Measurements from ENCODE around the gene NR1I3. TPM values are rescaled to one million over a fixed set of nuclear protein-coding genes. Genes with fewer than 3 reads are reported as not detected.

NR1I3 gene
- total RNA-seq, 6 donors from 2014 or later: not detected

DNA sequence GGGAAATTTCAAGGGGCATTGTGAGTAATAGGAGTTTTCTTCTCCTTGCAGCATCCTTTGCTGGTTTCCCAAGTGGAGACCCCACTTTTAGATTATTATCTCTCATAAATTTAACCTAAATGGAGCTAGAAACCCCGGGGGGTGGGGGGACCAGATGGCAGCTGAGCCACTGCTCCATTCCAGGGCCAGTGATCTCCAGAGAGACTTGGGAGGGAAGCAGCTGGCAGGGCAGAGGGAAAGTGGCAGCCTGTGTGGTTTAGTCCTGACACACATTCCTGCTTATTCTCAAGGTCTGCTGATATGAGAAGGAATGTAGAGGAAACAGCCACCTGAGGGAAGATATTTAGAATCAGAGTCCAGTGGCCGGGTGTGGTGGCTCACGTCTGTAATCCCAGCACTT is 36.9 kb upstream of the NR1I3 start:
- WGBS, 2 donors: 75 to 76% methylated on average over 3 of the region's 3 CpGs
- no peaks in the 10 kb centered on the region for H3K36me3 ChIP-seq

DNA sequence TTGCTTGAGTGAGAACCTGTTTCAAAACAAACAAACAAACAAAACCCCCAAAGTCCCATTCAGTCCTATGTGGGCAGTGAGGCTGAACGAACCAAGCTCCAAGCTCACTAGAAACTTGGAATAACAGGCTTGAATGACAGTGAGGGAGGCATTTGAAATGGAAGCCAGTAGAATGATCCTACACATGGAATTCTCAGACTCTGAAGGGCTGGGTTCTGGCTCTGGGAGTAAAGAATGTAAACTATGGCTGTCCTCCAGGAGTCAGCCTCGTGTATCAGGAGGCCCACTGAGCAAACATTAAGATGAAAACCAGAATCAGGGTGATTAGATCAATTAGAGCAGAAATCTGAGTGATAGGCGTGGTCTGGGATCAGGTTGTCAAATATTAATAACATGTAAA is 35.4 kb upstream of the NR1I3 start:
- no peaks in the 10 kb centered on the region for H3K27me3 ChIP-seq
- 59 to 74% methylated on average over 3 of the region's 3 CpGs for WGBS, 2 donors
- H3K36me3 ChIP-seq: no peaks in the 10 kb centered on the region
- DNase-seq (no peak), ATAC-seq (ENCODE audit: low FRiP score in 2 of 2) (no peak)
- no peaks in the 10 kb centered on the region for H3K4me1 ChIP-seq
- H3K4me3 ChIP-seq: no peak overlapping the region
- no peak overlapping the region for H3K27ac ChIP-seq
- no peak for TF ChIP-seq POLR2A (IDR thresholded peaks at IDR 0.05)
- TF ChIP-seq, protein P1, sequence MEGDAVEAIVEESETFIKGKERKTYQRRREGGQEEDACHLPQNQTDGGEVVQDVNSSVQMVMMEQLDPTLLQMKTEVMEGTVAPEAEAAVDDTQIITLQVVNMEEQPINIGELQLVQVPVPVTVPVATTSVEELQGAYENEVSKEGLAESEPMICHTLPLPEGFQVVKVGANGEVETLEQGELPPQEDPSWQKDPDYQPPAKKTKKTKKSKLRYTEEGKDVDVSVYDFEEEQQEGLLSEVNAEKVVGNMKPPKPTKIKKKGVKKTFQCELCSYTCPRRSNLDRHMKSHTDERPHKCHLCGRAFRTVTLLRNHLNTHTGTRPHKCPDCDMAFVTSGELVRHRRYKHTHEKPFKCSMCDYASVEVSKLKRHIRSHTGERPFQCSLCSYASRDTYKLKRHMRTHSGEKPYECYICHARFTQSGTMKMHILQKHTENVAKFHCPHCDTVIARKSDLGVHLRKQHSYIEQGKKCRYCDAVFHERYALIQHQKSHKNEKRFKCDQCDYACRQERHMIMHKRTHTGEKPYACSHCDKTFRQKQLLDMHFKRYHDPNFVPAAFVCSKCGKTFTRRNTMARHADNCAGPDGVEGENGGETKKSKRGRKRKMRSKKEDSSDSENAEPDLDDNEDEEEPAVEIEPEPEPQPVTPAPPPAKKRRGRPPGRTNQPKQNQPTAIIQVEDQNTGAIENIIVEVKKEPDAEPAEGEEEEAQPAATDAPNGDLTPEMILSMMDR (IDR thresholded peaks at IDR 0.05): no peak
- TF ChIP-seq EP300 (IDR thresholded peaks at IDR 0.05): no peak
- TF ChIP-seq POLR2AphosphoS5 (IDR thresholded peaks at IDR 0.05): no peak
- no peaks in the 10 kb centered on the region for H3K9me3 ChIP-seq

More for the DNA sequence above, 36.9 kb upstream of the NR1I3 start:
- DNase-seq (no peak), ATAC-seq (ENCODE audit: low FRiP score in 2 of 2) (no peak)
- no peak overlapping the region for H3K27ac ChIP-seq
- H3K4me3 ChIP-seq: no peak overlapping the region
- no peaks in the 10 kb centered on the region for H3K4me1 ChIP-seq
- H3K9me3 ChIP-seq: no peaks in the 10 kb centered on the region
- H3K27me3 ChIP-seq: no peaks in the 10 kb centered on the region
- no peak for TF ChIP-seq POLR2A (IDR thresholded peaks at IDR 0.05)
- TF ChIP-seq POLR2AphosphoS5 (IDR thresholded peaks at IDR 0.05): no peak
- no peak for TF ChIP-seq EP300 (IDR thresholded peaks at IDR 0.05)
- TF ChIP-seq, protein P1 (IDR thresholded peaks at IDR 0.05): no peak

DNA sequence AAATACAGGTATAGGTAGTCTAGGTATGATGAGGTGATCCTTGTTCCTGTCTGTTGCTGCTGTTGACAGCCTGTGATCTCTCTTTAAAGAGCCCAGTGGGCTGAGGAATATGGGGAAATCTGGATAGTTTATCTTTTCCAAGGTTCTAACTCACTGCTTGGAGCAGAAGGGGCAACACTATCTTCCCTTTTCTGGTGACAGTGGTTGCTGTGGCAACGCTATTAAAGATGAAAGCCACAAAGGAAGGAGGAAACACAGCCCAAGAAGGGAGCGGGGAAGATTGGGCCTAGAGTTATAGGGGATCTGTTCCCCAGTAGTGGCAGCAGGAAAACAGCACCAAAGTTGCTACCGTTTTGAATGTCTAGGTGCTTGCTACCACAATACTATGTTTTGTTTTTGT is 29.3 kb upstream of the NR1I3 start:
- WGBS, 2 donors: 46 to 62% methylated on average over 3 of the region's 3 CpGs
- Histone ChIP-seq H3K27ac (no peak overlapping the region), H3K4me3 (no peak overlapping the region), H3K9me3 (no peaks in the 10 kb centered on the region), H3K4me1 (no peaks in the 10 kb centered on the region), H3K36me3 (no peaks in the 10 kb centered on the region), H3K27me3 (no peaks in the 10 kb centered on the region)
- no peak for DNase-seq
- ATAC-seq (ENCODE audit: low FRiP score in 2 of 2): peak; percentile 46 to 47
- TF ChIP-seq, protein P1 (IDR thresholded peaks at IDR 0.05): no peak
- TF ChIP-seq EP300 (IDR thresholded peaks at IDR 0.05) (no peak), POLR2A (IDR thresholded peaks at IDR 0.05) (no peak), POLR2AphosphoS5 (IDR thresholded peaks at IDR 0.05) (no peak)

DNA sequence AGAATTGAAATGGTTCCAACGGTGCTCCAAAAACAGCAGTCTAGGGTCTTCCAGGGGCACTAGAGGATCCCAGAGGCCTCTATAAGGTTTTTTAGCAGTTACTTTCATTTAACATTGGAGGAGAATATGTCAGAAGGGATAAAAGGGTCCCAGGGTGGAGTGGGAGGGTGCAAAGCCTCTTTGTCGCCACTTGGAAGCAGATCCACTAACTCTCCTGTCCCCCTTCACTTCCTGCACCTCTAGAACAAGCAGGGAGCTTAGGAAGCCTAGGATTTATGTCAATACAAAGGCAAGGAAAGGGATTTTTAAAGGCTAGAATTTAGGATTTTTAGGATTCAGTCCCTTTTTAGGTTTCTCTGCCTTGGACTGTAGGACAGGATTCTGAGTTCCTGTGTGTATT is 28.8 kb upstream of the NR1I3 start:
- WGBS, 2 donors: 75 to 95% methylated on average over 2 of the region's 2 CpGs
- TF ChIP-seq, protein P1 (IDR thresholded peaks at IDR 0.05): no peak
- TF ChIP-seq POLR2A (IDR thresholded peaks at IDR 0.05): no peak
- Histone ChIP-seq H3K27me3 (no peaks in the 10 kb centered on the region), H3K9me3 (no peaks in the 10 kb centered on the region), H3K4me1 (peaks cover 0 to under 1% (median 0%) of the 10 kb centered on the region in 4 donors), H3K4me3 (no peak overlapping the region), H3K36me3 (no peaks in the 10 kb centered on the region), H3K27ac (no peak overlapping the region)
- ATAC-seq (ENCODE audit: low FRiP score in 2 of 2): no peak
- no peak for DNase-seq

DNA sequence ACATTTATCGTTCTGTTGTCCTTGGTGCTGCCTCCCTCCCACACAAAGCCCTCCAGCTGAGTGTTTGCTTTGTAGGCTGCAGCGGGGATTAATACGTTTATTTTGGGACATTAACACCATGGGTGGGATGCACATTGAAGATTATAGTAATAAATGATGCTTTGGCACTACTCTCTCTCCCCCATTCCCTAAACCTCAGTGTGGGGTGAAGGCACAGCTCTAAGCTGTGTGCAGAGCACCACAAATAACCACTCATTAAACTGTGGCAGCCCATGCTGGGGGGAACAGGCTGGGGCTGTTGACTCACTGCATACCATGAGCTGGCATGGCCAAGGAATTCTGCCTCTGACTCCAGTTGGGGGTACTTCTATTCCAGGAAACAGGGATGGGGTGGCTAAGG is 28.2 kb upstream of the NR1I3 start:
- Histone ChIP-seq H3K27ac (no peak overlapping the region), H3K9me3 (no peaks in the 10 kb centered on the region), H3K27me3 (no peaks in the 10 kb centered on the region), H3K36me3 (no peaks in the 10 kb centered on the region), H3K4me3 (no peak overlapping the region), H3K4me1 (peaks cover 0 to 4% (median 0%) of the 10 kb centered on the region in 4 donors)
- DNase-seq: no peak
- TF ChIP-seq EP300 (IDR thresholded peaks at IDR 0.05): no peak
- TF ChIP-seq, protein P1 (IDR thresholded peaks at IDR 0.05): no peak
- TF ChIP-seq POLR2A (IDR thresholded peaks at IDR 0.05): no peak
- TF ChIP-seq POLR2AphosphoS5 (IDR thresholded peaks at IDR 0.05): no peak
- 56 to 77% methylated on average over 3 of the region's 3 CpGs for WGBS, 2 donors
- ATAC-seq (ENCODE audit: low FRiP score in 2 of 2): no peak

Measured in upper lobe of left lung (tissue), 6 donors.